ENCODE measurements around the gene OR6S1.

Gene OR6S1, protein sequence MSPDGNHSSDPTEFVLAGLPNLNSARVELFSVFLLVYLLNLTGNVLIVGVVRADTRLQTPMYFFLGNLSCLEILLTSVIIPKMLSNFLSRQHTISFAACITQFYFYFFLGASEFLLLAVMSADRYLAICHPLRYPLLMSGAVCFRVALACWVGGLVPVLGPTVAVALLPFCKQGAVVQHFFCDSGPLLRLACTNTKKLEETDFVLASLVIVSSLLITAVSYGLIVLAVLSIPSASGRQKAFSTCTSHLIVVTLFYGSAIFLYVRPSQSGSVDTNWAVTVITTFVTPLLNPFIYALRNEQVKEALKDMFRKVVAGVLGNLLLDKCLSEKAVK

DNA sequence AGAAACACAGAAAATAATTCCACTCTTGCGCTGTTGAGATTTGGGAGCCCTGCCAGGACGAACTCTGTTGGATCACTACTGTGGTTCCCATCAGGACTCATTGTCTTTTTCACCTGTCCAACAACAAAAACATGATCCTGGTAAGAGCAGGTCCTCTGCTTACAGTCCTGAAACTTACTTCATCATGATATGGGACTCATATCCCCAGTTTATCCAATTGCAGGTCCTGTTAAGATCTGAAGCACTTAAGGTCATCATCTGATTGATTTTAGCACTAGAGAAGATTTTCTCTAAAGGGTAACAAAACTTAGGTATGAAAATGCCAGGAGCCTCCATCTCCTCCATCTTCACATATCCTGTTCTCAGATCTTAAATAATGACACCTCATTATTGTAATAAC lies at the start of gene OR6S1:
TSS of gene OR6S1 (minus strand) at position 101 of the 400 bp plus-strand sequence. CDS start at position 101, 0 bp downstream.
- no peak for DNase-seq (ENCODE audit: low read depth)

DNA sequence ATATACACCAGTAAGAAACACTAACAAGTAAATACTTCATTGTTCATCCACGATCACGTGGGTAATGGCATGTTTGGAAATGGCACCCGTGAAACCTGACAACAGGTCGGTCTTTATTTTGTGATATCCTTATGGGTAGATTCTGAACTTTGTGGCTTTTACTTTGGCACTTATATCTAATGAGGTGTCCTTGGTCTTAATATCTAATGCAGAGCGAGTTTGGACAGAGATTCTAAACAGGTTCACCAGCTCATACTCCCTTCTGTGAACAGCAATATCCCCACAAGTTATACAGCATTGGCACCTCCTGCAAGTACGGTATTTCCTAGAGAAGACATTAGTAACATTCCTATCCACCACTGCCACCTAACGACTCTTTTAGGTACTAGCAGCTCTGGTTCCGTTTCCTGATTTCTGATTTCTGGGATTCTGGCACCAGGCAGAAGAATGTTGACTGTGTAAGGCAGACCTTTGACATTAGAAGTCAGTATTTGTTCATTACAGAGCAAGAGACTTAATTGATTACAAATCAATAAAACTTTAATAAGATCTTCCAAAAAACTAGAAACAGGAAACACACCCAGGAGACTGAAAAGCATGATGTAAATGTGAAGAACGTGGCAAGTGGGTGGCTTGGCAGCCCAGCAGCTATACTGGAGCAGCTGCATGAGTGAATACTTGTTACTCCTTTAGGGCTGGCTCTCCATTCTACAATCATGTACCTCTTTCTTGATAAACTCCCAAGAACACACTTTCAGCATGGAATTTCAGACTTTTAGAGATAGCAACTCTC lies 49.6 kb upstream of the OR6S1 start:
- peak; percentile 58 for DNase-seq (ENCODE audit: low read depth)

DNA sequence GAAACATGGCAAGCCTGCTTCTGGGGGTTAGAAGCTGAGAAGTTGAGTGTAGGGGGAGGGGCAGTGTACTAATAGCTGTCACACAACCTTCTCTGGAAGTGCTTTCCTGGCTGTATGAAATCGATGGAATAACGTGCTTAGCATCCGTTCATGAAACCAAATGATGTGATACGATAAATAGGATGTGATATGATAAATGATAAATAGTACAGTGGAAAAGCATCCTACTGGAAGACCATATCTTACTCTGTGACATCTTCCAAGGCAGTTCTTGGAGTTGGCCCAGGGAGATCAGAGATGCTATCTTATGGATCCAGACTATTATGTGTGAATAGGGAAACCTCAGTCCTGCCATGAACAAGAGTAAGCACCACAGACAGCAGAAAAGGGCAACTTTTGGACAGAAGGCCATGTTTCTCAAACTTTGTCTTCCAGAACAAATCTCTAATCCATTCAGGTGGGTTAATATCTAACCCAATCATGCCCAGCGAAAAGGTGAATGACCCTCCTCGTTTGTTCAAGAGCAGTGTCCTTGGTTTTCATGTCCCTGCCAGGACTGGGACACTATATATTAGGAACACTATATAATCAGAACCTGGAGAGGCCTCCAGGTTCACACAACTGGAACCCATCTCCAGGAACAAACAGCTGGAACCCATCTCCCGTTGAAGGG lies 46.8 kb upstream of the OR6S1 start, which contains the start of gene ANG:
TSS of gene ANG (plus strand) at position 598 of the 673 bp plus-strand sequence. CDS start 4,801 bp downstream, outside the sequence.
- no peak for DNase-seq (ENCODE audit: low read depth)

DNA sequence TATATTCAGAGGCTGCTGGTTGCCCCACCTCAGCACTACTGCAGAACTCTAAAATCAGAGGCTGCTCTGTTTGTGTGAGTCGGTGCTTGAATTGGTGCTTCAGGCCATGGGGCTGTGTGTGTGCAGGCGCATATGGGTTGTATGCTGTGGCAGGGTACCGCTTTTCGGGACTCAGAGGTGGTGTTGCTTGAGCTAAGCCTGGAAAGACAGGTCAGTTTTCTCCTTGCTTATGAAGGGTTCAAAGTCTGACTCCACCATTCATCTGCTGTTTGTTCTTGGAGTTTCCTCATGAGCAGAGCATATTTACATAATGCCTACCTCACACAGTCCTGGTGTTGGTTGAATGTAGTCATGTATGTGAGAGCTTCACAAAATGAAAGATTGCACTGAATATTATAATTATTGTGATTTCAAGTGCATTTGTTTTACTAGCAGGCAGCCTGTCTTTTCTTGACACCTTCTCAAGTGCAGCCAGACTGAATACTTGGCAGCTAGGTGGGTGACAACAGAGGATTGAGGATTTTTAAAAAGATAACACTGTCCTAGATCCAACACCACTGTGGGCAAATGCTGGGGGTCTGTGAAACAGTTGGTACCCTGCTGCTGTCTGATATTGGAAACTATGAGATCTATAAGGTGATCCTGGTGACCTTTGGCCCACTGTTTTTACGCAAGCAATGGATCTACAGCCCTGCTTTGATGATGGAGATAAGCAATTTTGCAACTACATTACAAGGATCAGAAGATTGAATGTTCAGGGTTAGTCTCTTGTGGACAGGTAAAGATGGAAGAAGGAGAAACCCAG lies 46.1 kb upstream of the OR6S1 start:
- no peak for DNase-seq (ENCODE audit: low read depth)

DNA sequence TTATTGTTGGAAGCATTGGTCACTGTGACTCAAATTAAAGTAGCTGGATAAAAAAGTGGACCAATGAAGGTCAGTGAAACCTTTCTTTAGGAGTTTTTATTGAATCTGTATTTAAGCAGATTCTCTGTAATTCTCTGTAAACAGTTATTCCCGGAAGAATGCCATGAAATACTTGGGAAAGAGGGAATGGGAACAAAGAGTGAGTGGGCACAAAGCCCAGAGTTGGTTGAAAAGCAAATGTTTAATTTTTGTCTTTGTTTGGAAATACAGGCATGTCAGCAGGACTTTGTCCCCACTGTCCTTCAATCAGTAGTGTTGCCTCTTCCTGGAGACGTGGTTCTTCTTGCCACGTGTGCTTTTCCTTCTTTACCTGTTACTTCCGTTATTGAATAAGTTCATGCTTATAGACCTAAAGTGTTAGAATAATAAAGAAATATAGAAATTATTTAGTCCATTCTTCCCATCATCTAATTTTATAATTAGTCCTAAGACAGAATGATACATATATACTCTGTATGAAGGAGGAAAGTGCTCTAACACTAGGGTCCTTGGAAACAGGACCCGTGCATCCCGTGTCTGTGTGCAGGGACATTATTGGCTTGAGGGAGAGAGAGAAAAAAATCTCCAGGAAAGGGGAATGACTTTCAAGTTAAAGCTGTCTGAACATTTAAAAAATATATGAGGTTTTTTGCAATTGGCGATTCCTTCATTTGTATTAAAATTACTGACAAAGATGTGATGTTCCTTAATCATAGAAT lies 45.1 kb upstream of the OR6S1 start:
- no peak for DNase-seq (ENCODE audit: low read depth)

DNA sequence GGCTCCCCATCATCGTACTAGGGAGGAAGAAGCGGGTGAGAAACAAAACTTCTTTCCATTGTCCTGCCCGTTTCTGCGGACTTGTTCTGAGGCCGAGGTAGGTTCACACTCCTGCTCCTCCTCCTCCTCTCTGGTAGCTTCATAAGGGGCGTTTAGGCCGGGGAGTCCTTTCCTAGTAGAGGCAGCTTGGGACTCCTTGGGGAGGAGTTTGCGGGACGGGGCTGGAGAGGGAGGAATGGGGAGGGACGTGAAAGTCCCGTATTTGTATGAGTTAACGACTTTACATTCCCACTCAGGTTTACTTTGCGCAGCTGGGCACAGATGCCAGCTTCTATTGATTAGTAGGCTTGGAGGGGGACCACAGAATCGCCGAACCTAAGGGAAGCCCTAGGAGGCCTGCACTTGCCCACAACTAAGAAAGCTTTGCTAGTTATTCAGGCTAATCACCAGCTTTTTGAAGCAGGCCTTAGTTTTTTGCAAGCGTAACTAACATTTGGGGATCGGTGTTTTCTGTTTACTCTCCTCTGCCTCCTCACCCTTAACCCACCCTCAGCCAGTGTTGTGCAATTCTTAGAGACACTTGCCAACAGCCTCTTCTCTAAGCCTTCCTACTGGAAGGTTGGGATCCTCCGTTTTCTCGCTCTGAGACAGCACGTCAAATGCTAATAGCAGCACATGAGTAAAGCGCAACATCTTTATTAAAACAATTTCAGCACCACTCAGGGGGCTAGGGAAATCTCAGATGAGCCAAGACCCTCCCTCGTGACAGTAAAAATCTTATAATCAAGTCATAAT lies 43.4 kb upstream of the OR6S1 start:
- DNase-seq (ENCODE audit: low read depth) = peak; percentile 38

DNA sequence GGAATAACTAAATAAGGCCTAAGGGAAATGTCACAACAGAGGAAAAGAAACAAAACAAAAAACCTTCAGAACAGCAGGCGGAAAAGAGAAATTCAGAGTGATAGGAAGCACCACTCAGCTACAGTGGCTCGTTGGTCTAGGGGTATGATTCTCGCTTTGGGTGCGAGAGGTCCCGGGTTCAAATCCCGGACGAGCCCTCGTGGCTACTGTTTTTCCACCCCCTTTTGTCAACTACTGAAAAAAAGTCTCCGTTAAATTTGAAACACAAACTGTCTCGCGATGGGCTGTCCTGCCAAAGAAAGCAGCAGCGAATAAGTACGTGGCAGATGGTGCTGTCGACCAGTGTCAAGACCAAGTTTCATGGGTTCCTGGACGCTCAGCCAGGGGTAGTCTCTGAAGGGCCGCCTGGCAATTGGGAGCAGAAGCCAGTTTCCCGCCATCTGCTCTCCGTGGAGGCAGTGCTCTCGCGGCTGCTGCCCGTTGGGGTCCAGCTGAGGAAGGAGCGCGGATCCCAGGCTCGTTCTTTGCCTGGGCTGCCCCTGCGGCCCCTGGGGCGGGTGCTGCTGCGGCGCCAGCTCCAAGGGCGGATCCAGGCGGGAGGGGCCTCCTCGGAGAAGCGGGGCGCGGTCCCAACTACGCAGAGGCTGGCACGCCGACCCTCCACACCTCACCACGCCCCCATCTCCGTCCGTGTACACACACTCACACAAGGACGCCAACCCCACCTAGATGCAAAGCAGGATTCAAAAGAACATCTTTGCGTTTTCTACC lies 42.6 kb upstream of the OR6S1 start, which contains the start of gene RNASE4:
TSS of gene RNASE4 (plus strand) at position 670 of the 771 bp plus-strand sequence. CDS start 14,812 bp downstream, outside the sequence.
- DNase-seq (ENCODE audit: low read depth) = peak; percentile 75

DNA sequence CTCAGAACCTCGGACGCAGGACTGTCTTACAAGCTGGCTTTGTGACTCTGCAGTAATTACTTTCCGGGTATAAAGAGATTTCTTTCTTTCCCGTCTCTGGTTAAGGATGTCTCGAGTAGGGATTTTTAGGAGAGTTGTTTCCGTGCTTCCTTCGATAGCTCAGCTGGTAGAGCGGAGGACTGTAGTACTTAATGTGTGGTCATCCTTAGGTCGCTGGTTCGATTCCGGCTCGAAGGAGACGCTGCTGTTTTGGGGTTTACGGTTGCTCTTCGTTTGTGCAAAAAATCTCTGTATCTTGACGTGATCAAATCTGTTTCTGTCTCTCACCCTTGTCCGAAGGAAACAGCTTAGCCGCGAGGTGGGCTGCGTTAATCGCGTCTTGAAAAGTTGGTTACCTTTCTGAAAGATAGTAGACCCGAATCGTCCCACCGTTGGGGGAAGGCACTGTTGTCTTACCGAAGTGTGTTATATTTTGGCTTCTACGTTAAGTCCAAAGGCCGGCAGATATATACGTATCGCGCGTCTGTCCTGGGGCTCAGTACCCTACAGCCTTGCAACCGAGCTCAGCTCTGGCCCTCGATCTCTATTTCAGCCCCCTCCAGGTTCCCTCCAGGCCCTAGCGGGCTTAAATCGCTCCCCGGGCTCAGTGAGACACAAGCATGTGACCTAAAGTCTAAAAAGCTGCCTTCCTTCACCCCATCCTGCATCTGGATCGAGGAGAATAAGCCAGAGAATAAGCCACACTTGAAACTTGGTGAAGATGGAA lies 41.8 kb upstream of the OR6S1 start:
- peak; percentile 79 for DNase-seq (ENCODE audit: low read depth)

DNA sequence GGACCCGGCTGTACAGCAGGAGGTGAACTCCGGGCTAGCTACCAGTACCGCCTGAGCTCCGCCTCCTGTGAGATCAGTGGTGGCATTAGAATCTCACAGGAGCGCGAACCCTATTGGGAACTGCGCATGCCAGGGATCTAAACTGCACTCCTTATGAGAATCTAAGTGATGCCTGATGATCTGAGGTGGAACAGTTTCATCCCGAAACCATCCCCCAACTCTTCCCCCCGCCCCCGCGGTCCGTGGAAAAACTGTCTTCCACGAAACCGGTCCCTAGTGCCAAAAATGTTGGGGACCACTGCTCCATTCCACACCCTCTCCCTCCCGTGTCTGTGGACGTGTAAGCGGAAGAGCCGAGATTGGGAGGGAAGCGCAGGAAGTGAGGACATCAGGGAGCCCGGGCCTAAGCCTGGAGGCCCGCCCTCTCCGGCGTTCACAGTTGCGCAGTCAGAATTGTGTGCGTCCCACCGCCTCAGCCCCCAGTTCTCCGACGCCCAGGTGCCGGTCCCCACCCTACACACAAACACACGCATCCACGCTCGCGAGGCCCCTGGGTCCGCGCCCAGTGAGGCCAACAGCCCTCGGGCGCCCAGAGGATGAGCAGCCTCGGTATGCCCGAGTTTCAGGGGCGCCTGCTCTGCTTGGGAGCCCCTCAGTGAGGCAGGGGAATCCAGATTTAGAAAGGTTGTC lies 41.1 kb upstream of the OR6S1 start:
- peak; percentile 91 for DNase-seq (ENCODE audit: low read depth)

DNA sequence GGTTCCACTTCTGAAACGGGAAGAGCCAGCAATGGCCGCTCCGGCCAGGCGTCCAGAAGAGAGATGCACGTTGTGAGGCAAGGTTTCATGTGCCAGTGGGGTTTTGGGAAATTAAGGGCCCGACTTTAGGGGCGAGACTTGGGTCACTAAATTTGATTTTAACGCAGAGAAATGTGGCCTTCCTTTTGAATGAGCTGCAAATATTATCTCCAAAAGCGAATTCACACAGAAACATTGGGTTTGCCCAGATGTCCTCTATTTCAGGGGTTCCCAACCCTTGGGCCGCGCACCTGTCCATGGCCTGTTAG lies 40.6 kb upstream of the OR6S1 start:
- DNase-seq (ENCODE audit: low read depth) = no peak

DNA sequence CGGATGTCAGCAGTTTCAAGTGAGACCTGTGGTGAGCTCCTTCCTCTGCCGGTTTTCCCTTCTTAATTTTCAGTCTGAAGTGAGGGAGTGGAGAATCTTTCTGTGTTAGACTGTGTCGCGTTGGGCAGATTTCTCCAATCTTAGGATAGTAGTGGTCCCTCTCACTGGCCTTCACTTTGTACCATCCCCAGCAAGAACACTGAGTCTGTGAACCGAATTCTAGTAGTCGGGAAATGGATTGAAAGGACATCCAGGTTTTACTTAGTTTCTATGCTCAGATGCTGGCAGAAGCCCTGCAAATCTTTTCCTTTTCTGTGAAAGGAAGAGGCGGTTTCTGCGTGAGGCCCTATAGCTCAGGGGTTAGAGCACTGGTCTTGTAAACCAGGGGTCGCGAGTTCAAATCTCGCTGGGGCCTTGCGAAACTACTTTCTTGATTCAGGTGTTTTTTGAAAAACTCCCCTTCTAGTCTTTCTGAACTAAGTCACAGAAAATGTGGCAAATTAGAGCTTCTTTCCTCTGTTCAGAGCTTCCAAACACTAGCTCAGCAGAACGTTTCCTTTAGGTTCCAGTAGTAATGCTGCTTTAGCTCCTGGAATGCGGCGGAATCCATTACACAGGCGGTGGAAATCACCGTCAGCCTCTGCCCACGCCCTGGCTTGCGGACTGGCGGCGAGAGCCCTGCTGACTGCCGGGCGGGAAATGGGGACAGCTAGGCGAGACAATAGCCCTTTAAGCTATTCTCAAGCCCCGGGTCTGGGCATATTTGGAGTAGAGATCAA lies 40.0 kb upstream of the OR6S1 start:
- peak; percentile 65 for DNase-seq (ENCODE audit: low read depth)

DNA sequence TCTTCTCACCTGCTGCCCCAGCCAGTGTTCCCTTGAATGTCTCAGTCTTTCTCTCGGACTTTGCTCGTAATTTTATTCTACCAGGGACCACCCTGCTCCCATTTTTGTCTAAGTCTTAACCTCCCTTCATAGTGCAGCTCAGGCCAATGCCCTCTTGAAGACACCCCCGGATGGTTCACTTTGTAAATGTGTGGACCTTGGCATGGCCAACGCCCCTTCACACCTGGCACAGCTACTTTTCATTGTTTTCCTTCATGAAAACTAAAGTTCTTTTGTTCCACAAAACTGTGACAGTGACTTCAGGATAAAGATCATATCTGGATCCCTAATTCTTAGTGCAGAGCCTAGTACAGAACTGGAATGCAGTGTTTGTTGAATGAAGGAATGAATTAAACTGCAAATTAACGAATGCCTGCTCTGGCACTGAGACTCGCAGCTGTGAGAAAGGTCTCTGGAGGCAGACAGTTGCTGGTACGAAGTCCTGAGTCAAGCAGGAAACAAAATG lies 39.4 kb upstream of the OR6S1 start:
- no peak for DNase-seq (ENCODE audit: low read depth)

DNA sequence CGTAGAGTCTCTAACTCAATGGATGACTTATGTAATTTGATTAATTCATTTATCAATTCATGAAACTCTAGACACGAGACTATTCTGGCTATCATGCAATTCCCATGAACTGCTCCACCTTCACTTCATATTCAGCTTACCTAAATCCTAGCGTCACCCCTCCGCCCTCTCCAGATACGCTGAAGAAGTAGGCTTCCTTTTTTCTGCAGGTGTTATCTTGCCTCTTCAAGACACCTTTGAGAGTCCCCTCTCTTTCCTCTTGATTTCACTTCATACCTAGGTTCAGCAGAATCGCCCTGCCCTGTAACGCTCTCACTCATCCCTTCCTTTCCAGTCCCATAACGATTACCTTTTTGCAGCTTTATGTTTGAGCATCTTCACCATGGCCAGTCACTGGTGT lies 38.9 kb upstream of the OR6S1 start:
- no peak for DNase-seq (ENCODE audit: low read depth)

DNA sequence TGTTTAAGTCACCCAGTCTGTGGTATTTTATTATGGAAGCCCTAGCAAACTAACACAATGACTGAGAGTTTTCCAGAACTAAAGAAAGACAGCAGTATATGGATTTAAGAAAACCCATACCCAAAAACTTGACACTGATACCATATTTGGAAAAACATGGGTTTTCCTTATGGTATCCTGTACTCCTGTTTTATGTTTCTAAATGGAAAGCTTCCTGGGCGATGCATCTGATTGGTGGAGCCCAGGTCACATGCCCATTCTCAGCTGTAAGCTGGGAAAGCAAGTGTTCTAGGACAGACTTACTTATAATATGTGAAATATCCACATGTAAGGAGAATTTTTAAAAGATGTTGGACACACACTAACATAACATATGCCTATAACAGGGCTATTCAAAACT lies 38.4 kb upstream of the OR6S1 start:
- peak; percentile 2 for DNase-seq (ENCODE audit: low read depth)

DNA sequence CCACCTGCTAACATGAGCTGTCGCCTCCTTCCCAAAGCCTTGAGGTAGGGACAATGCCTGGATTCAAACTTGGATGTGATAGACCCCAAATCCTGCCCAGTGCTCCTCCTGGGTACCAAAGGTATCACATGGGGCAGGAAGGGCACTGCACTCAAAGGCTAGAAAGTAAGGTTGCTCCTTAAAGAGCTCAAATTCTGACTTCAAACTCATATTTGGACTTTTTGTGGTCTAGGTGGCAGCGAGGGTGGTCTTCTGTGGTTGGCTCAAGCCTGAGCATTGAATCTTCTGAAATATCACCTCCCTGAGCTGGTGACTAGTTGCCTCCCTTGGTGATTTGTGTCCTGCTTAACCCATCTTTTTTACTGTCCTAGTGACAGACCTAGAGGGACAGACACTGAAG lies 34.6 kb upstream of the OR6S1 start:
- no peak for DNase-seq (ENCODE audit: low read depth)

DNA sequence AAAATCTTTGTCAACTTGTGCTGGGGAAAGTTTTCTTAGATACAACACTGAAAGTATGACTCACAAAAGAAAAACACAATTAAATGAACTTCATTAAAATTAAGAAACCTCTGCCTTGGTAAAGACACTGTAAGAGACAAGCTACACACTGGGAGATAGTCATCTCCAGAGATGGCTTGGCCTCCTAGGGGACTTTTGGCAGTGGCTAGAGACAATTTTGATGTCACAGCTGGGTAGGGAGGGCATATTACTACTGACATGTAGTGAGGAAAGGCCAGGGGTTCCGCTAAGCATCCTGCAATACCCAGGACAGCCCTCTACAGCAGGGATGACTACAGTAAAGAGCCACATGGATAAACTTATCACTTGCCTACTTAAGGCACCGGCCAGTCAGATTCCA lies 34.2 kb upstream of the OR6S1 start:
- DNase-seq (ENCODE audit: low read depth) = no peak

All from stromal cell of bone marrow (primary cell).